Skin epidermis (tissue), 12 donors: Measurements from ENCODE around the gene FHIP1A.
"Not testable (repeated sequence)": the region's sequence is repeated elsewhere in the genome, so short reads cannot be mapped to it uniquely, and the experiment has no call there.

Experiments
- H3K27ac ChIP-seq, 21 experiments: fragments of 200-600 bp; sonication (generic) in 11 of 21; one replicate each; pipeline ENCODE4 v1.5.0; 2020; ENCODE audit warnings: mild to moderate bottlenecking in 3 of 21, inconsistent platforms in 2 of 21, moderate library complexity in 2 of 21
- H3K4me3 ChIP-seq, 7 experiments: fragments of 200-600 bp; sonication (generic) in 2 of 7; one replicate each; pipeline ENCODE4 v1.5.0; 2020; ENCODE audit warnings: inconsistent platforms in 2 of 7, mild to moderate bottlenecking in 2 of 7, moderate library complexity in 1 of 7

The FHIP1A gene

DNA sequence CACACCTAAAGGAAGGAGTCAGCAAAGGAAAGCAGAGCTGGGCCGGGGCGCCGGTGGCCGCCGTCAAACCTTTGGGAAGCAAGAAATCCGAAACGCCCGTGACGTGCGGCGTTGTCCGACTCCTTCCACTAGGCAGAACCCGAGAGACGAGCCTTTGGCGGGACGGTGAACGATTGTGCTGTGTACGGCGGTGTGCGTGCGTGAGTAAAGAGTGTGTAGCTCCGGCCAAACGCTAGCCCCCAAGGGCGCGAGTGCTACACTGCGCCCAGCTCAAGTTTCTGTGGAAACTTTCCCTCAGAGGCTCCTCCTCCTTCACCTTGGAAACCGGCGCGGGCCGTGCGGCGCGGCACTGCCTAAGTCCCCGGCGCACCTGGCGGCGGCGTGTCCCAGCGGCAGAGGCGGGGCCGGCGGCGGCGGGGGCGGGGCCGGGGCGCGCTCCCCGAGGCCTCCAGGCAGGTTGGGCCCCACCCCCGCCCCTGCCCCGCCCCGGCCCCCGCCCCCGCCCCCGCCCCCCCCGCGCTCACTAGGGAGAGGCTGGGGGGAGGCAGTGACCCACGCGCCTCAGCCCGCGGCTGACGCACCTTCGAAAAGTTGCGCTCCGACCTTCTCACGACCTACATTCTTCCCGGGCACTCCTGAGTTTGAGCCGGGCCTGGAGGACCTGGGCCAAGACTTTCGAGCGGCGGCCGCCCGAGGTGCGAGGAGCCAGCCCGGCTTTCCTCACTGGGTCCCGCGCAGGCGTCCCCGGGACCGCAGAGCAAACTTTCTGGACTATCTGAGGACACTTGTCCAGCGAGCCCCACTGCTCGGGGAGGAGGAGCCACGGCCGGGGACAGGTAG lies at the start of gene FHIP1A:
Gene FHIP1A, plus strand, starts transcription at position 547 of the 840 bp plus-strand sequence. CDS start 157,084 bp downstream, outside the sequence.
- Histone ChIP-seq H3K27ac (peak within 1 kb of the TSS; percentile 40 to 93 (median 86)), H3K4me3 (peak within 1 kb of the TSS; percentile 36 to 58 (median 46))

DNA sequence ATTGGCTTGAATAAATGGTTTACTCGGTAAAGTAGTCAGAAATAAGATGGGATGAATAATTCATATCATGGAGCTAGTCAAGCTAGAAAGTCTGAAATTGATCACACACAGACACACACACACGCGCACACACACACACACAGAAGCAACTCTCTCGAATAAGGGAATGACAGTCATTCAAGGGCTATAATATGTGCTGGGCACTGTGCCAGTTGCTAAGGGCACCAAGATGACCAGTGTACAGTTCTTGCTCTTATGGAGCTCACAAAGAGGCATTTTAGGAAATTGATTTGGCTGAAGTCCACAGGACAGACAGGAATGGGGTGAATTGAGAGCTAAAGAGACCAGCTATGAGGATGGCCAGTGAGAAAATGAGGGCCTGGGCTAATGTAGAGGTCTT lies 49.4 kb upstream of the FHIP1A start:
- H3K27ac ChIP-seq: no peak overlapping the region

GRCh38 chr4:151361126-151361525 lies 47.9 kb upstream of the FHIP1A start:
- H3K27ac ChIP-seq: no peak overlapping the region
- H3K4me3 ChIP-seq: no peak overlapping the region

More for the DNA sequence above, 49.4 kb upstream of the FHIP1A start:
- H3K4me3 ChIP-seq: no peak overlapping the region

- Histone ChIP-seq H3K4me3 (no peak overlapping the region), H3K27ac (no peak overlapping the region)
These were observed 47.0 kb upstream of the FHIP1A start for GRCh38 chr4:151361966-151362365.

- Histone ChIP-seq H3K4me3 (no peak overlapping the region), H3K27ac (peak overlapping the region in 1 of 21 experiments; percentile 34)
These were observed 46.4 kb upstream of the FHIP1A start for GRCh38 chr4:151362404-151363164.

DNA sequence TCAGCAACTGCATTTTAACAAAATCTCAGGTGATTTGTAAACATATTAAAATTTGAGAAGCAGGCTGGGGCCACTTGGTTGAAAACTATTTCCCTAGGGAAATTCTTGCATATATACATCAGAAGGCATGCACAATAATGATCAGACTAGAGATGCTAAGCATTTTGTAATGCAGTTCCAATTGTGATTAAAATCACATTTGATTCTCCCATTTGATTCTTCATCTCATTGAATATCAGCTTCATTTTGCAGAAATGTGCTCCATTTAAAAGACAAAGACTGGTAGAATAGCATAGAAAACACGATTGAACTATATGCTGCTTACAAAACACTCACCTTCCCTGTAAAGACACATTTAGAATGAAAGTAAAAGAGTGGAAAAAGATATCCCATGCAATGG lies 32.4 kb upstream of the FHIP1A start:
- Histone ChIP-seq H3K4me3 (no peak overlapping the region), H3K27ac (no peak overlapping the region)

DNA sequence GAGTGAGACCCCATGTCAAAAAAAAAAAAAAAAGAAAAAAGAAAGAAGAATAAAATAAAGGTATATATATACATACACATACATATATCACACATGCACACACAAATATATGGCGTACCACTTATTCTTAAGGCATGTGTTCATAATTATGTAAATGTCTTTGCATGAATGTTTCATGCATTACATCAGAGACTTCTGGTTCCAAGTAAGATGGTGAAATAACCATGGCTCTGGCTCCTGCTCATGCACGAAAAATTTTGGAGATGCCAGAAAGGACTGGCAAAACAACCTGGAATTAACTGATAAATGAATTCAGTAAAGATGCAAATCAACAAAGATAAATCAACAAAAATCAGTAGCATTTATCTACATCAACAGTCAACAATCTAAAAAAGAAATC lies 19.7 kb upstream of the FHIP1A start:
- Histone ChIP-seq H3K27ac (no peak overlapping the region), H3K4me3 (no peak overlapping the region)

- H3K4me3 ChIP-seq: not testable (repeated sequence)
These were observed 19.2 kb upstream of the FHIP1A start for GRCh38 chr4:151389799-151390198.

DNA sequence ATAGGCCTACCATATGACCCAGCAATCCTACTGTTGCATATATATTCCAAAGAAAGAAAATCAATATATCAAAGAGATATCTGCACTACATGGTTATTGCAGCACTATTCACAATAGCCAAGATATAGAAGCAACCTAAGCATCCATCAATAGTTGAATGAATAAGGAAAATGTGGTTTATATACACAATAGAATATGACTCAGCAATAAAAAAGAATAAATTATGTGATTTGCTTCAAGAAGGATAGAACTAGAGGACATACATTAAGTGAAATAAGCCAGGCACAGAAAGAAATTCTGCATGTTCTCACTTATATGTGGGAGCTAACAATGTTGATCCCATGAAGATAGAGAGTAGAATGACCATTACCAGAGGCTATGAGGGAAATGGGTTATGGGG lies 13.1 kb upstream of the FHIP1A start:
- Histone ChIP-seq H3K27ac (no peak overlapping the region), H3K4me3 (no peak overlapping the region)

More at GRCh38 chr4:151389799-151390198, 19.2 kb upstream of the FHIP1A start:
- H3K27ac ChIP-seq: not testable (repeated sequence)

- no peak overlapping the region for H3K4me3 ChIP-seq
These were observed 8.6 kb upstream of the FHIP1A start for GRCh38 chr4:151400343-151400742.

GRCh38 chr4:151401739-151402138 lies 7.2 kb upstream of the FHIP1A start:
- H3K4me3 ChIP-seq: no peak overlapping the region
- no peak overlapping the region for H3K27ac ChIP-seq

More at GRCh38 chr4:151400343-151400742, 8.6 kb upstream of the FHIP1A start:
- no peak overlapping the region for H3K27ac ChIP-seq

DNA sequence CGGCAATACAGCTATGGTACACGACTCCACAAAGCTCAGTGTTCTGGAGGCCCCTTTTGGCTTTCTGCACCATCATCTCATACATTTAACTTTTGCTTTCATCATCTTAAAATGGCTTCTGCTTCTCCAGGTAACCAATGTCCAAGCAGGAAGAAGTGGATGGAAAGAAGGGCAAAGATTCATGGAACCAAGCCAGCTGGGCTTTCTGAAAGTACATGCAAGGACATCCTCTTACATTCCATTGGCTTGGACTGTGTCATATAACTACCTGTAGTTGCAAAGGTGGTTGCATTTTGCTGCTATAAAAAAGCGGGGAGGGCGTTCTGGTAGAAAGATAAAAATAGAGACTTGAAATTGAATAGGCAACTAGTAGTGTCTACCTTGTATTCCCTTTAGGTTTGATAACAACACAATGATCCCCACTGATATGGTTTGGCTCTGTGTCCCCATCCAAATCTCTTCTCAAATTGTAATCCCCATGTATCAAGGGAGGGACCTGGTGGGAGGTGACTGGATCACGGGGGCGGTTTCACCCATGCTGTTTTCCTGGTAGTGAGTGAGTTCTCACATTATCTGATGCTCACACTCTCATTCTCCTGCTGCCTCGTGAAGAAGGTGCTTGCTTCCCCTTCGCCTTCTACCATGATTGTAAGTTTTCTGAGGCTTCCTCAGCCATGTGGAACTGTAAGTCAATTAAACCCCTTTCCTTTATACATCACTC lies 6.7 kb upstream of the FHIP1A start:
- no peak overlapping the region for H3K4me3 ChIP-seq
- H3K27ac ChIP-seq: no peak overlapping the region

DNA sequence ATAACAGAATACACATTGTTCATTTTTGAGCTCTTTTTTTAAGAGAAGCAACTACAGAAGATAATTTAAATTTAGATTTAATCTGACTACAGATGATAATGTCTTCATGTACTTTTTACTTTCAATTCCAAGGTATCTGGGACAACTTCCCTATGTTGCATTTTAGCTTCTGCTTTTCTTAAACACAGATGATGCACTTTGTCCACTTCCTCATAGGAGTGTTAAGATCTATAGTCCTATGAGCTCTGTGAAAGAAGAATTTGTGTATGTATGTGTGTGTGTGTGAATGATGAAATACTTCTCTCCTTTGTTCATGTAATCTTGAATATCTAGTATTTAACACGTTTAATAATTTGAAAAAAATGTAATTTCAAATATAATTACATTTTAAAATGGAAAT lies 5.3 kb upstream of the FHIP1A start:
- H3K27ac ChIP-seq: peak overlapping the region in 2 of 21 experiments; percentile 6 to 39
- no peak overlapping the region for H3K4me3 ChIP-seq

DNA sequence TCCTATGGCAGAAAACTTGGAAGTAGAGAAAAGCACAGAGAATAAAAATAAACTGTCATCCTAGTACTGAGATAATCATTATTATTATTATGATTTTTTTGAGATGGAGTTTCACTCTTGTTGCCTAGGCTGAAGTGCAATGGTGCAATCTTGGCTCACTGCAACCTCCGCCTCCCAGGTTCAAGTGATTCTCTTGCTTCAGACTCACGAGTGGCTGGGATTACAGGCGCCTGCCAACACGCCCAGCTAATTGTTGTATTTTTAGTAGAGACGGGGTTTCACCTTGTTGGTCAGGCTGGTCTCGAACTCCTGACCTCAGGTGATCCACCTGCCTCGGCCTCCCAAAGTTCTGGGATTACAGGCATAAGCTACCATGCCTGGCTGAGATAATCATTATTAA lies 4.2 kb upstream of the FHIP1A start:
- not testable (repeated sequence) for H3K4me3 ChIP-seq, H3K27ac ChIP-seq

GRCh38 chr4:151407018-151407417 lies 2.0 kb upstream of the FHIP1A start:
- H3K4me3 ChIP-seq: no peak overlapping the region
- peak overlapping the region in 1 of 21 experiments; percentile 81 for H3K27ac ChIP-seq

DNA sequence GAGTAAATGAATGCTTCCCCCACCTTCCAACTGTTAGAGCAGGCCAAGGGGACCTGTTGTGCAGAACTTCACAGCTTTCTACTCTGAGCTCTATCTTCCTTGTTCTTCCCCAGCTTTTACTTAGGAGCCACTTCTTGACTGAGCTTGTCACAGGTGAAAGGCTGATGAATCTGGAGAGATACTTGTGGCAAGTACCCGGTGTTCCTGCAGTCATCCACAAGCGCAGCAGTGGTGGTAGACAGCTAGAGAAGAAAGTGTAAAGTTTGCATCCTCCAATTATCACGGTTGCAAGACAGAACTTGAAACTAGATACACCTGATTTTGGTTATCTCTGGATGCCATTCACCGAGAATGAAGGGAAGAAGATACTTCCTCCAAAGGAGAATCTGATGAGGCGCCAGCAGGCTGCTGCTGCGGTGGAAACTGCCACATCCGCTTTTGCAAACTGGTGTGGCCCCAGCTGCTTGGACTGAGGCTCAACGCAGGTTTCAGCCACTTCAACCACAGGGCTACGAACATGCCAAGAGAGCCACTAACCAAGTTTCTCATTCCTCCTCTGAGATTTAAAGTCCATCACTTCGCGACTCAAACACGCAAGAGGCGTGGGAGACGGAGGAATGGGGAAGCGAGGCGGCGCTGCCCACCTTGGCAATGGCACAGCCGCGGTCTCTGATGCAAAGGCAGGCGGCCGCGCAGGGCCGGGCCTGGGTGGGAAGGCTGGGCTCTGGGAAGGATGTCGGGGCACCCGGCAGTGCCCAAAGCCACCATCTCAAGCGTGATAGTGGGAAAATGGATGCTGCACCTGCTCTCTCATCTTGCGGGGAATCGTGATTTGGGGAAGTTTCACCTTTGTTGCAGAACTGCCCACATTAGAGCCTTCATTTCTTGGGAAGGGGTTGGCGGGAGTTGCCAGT lies 1.3 kb upstream of the FHIP1A start:
- peak overlapping the region in 18 of 21 experiments; percentile 52 to 89 (median 82) for H3K27ac ChIP-seq

DNA sequence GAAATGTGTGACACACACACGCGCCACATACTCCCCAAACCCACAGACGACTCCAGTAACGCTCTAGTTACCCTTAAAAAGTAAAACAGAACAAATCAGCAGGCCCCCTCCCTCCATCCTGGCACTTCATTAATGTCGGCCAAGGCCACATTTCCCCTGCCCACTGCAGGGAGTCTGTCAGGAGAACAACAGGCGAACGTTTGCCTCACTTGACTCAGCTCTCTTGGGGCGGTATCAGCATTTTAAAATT lies 671 bp upstream of the FHIP1A start:
- Histone ChIP-seq H3K4me3 (peak overlapping the region; percentile 36 to 58 (median 46)), H3K27ac (peak overlapping the region; percentile 6 to 89 (median 80))

More for the DNA sequence above, 1.3 kb upstream of the FHIP1A start:
- peak overlapping the region; percentile 36 to 58 (median 46) for H3K4me3 ChIP-seq

GRCh38 chr4:151409470-151410313 lies 716 bp downstream of the FHIP1A start:
- H3K4me3 ChIP-seq: peak overlapping the region; percentile 36 to 58 (median 46)
- H3K27ac ChIP-seq: peak overlapping the region; percentile 40 to 93 (median 86)
